NCI-H69 (cell line): ENCODE results near the gene MS4A5.
"Not testable (repeated sequence)": the region's sequence is repeated elsewhere in the genome, so short reads cannot be mapped to it uniquely, and the experiment has no call there.

Source experiments
- DNase-seq: peaks from one replicate; lab custom pipeline; 2025; lab: John Stamatoyannopoulos, UW

The MS4A5 gene, protein sequence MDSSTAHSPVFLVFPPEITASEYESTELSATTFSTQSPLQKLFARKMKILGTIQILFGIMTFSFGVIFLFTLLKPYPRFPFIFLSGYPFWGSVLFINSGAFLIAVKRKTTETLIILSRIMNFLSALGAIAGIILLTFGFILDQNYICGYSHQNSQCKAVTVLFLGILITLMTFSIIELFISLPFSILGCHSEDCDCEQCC

DNA sequence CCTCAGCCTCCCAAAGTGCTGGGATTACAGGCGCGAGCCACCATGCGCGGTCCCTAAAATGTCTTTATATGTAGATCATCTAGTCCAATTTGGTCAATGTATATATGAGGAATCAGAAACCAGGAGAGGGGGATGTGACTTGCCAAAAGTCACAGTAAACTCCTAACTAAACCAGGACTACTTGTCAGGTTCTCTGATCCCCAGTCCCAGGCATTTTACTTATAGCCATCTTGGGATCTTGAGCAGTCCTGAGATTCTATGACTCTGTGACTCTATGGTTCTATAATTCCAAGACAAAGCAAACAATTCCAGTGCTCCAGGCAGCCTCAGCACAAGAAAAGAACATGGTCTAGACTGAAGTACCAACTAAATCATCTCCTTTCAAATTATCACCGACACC lies at the start of gene MS4A5:
MS4A5 (plus strand) TSS at position 301 of the 400 bp plus-strand sequence. CDS start 103 bp downstream, outside the sequence.
- DNase-seq, result no peak

DNA sequence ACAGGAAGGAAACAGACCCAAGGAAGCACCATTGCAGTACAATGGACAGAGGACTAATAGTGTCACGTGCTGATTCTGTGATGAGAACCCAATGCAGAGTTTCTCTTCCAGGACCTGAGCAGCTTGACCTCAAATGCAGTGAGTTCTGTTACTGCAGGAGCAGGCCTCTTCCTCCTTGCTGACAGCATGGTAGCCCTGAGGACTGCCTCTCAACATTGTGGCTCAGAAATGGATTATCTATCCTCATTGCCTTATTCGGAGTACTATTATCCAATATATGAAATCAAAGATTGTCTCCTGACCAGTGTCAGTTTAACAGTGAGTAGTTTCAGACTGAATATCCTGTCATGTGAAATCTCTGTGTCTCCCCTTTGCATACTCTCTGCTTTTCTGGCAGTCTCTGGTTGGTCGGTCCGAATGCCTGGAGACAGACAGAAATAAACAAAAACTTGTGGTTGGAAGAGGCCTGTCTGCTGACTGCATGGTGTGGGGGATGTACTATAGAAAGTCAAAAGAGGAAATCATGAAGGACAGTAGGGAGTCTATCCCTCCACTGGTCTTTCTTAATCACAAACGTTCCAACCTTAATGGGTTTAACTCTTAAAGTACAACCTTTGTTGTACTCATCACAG lies 40.0 kb upstream of the MS4A5 start:
- no peak for DNase-seq

DNA sequence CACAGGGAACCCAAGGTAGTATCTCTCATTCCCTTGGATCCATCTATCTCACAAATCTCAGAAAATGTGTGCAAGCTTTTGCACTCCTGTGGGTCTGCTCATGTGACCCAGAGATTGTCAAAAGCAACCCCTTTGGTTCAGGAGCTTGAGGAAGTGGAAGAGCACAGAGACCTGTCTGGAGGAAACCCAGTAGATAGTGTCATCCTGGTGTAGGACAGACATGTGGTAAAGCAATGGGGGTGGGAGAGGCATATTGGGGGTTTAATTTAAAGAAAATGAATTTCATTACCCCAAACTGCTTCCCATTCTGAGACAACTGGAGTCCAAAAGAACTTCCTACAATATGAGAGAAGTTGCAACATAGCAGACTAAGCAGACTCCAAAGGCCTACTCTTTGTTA lies 39.0 kb upstream of the MS4A5 start:
- no peak for DNase-seq

DNA sequence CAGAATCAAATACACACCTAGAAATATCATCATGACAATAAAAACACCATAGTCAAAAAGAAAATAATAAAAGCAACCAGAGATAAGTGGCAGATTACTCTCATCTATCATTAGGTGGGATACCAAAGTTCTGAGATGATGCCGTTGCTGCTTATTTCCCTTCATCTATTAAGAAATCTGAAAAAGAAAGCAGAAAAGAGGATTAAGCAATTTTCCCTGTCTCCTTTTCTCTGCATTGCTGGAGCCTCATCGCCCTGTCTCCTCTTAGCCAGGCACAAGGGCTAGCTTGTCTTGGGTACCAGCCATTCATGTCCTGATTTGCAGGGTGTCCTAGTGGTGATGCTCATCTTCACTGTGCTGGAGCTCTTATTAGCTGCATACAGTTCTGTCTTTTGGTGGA lies 37.0 kb upstream of the MS4A5 start:
- no peak for DNase-seq

DNA sequence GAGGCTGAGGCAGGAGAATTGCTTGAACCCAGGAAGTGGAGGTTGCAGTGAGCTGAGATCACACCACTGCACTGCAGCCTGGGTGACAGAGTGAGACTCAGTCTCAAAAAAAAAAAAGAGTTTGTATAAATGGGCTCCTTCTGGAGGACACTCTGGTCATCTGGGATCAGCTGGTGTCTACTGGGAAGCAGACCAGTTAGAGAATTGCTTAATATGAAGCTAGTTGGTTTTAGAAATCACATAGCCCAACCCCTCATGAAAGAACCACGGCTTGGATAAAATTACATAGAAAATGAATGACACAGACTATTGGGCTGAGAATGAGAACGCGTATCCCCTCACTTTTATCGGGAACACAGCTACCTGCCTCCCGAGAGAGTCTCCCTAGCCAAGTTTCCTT lies 36.4 kb upstream of the MS4A5 start:
- no peak for DNase-seq

DNA sequence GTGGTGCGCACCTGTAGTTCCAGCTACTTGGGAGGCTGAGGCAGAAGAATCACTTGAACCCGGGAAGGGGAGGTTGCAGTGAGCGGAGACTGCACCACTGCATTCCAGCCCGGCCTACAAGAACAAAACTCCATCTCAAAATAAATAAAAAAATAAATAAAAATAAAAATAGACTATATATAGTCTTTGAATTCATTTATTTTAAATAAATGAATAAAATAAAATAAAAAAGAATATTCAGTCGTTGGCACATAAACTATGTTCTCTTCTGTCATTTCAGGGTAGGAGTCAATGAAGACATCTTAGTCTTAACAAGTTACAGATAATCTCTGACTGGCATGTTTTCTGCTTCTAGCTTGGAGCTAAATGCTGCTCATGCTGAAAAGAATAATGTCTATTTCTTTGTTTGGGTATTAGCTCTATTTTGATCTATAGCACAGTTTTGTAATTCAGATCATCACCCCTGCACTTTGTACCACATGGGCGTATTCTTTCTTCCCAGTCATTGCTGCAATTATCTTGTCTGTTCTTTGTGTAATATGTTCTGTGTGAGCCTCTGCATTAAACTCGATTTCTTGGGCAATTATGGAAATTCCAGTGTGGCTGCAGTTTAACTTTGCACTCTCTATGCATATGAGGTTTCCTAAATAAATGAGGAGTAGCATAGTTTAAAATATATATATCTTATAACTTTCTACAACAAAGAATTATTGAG lies 34.5 kb upstream of the MS4A5 start:
- DNase-seq, result no peak

DNA sequence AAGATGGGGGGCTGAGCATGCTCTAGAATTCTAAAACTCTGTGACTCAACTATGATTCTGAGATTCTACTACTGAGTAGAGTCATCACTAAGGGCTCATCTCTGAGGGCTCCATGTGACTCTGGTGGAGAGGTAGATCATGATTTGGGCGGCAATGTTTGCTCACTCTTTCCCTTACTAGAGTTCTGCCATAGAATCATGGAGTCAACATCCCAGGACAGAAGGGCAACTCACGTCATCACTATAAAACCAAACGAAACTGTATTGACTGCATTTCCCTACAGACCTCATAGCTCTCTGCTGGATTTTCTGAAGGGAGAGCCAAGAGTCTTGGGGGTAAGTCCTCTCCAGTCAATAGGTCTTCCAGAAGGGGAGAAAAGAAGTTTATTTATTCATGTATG lies 33.0 kb upstream of the MS4A5 start, which contains the start of gene MS4A14:
MS4A14 (plus strand) TSS at position 78 of the 400 bp plus-strand sequence; CDS start at position 198, 120 bp downstream.
- DNase-seq, result no peak

DNA sequence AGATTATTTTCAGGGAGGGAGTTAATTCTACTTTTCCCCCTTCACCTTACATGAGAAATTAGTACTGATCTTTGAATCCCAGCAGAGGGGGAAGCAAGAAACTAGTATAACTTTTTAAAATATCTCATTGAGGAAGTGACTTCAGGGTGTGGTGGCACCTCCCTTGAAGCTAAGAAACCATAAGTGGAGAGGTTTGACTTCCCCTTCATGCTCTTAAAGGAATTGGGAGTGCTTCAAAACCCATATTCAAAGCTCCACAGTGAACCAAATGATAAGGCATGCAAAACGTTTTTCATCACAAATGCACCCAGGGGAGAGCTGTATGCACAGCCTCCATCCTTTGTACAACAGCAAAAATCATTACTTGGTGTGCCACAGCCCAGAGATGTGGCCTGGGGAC lies 32.6 kb upstream of the MS4A5 start:
- DNase-seq, result no peak

DNA sequence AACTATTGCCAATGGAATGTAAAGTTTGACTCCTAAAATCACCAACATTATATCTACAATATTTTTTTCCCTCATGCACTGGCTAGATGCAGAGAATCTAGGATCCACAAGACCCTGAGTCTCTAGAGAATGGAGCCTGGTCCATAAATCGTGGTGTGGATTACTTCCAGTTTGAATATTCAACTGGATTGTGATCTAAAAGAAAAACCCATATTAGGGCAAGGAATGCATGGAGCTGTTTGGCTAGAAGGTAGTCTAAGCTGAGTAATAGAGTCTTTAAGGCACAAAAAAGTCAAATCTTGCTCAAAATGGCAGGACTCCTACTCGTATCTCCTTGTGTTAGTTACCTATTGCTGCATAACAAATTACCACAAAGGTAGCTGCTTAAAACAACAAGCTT lies 9.4 kb upstream of the MS4A5 start:
- DNase-seq, result no peak

DNA sequence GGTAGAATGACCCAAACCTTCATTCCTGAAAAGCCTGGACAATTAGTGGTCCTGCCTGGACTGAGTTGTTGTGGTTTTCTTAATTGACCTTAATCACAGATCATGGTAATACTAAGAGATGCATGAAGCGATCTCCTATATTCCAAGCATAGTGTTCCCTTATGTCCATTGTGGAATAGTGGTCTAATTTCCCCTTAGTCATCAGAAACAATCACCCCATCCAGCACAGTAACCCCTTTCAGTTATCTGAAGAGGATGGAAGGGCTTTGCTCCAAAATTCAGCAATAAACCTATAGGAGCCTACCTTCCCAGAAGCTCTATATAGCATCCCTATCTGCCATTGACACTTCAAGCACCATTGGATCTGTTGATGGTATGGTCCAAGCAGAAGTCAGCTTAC lies 6.8 kb upstream of the MS4A5 start:
- DNase-seq, result no peak

DNA sequence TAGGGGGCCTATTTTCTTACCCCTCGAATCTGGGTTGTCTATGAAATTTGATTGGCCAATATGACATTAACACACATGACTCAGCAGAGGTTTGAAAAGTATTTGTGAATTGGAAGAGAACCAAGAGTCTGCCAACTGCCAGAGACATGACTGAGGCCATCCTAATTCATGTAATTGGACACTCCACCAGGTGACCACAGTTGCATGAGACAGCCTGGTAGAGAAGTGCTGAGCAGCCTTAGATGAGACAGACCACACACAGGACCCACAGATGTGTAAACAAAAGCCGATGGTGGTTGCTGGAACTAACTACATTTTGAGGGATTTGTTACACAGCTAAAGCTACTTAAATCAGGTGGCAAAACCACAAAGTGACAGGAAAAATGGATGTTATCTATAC lies 855 bp upstream of the MS4A5 start:
- peak; percentile 39 for DNase-seq

DNA sequence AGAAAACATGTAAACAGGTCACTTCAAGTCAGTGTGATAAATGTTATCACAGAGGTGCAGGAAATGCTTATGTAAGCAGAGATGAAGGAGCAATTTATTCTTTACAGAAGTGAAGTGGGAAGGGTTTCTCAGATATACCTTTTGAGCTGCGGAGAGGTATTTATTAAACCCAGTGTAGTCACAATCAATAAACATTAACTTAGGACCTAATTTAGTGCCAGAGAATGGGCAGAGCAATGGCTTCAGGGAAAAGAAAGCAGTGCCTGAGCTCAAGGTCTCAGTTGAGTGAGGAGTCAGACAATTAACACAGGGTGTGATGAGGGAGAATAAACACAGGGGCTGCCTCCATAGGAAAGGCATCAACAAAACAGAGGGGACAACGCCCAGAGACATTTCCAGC lies 1.9 kb downstream of the MS4A5 start:
- DNase-seq, result peak; percentile 6

DNA sequence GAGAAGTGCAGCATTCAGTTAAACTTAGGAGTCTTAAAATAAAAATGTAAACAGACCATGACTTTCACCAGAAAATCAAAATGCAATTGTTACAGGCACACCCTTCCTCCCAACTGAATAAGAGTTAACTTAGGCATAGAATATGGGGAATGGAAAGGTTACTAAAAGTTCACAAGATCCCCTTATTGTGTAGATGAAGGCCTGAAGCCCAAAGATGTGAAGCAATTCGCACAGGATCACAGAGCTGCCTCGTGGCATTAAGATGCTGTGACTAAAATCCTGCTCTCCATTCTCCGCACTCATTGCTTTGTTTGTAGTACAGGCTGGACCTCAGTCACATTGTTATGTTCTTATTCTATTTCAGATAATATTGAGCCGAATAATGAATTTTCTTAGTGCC lies 4.0 kb downstream of the MS4A5 start:
- DNase-seq, result no peak

DNA sequence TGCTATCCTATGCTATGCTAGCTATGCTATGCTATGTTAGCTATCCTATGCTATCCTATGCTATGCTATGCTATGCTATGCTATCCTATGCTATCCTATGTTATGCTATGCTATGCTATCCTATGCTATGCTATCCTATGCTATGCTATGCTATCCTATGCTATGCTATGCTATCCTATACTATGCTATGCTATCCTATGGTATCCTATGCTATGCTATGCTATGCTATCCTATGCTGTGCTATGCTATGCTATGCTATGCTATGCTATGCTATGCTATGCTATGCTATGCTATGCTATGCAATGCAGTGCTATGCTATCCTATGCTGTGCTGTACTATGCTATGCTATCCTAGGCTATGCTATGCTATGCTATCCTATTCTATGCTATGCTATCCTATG lies 17.7 kb downstream of the MS4A5 start:
- no peak for DNase-seq

DNA sequence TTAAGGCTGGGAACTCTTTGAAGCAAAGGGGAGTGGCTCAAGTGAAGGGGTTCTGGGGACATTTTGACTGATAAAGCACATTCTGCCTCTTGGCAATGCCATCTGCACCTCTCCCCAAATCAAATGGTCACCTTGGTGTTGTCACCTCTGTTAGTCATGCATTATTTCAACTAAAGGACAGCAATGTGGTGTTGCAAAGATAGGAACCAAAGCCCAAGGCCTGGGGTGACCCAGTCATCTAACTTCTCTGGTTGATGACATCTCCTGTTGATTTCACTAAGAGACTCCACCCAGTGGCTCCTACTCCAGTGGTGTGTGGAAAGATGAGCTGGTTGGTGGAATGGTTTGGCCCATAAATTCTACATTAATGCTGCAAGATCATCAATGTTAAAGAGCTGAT lies 18.5 kb downstream of the MS4A5 start:
- DNase-seq, result no peak

DNA sequence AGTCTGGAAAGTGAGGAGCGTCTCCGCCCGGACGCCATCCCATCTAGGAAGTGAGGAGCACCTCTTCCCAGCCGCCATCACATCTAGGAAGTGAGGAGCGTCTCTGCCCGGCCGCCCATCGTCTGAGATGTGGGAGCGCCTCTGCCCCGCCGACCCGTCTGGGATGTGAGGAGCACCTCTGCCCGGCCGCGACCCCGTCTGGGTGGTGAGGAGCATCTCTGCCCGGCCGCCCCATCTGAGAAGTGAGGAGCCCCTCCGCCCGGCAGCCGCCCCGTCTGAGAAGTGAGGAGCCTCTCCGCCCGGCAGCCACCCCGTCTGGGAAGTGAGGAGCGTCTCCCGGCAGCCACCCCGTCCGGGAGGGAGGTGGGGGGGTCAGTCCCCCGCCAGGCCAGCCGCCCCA lies 21.8 kb downstream of the MS4A5 start:
- DNase-seq, result not testable (repeated sequence)

DNA sequence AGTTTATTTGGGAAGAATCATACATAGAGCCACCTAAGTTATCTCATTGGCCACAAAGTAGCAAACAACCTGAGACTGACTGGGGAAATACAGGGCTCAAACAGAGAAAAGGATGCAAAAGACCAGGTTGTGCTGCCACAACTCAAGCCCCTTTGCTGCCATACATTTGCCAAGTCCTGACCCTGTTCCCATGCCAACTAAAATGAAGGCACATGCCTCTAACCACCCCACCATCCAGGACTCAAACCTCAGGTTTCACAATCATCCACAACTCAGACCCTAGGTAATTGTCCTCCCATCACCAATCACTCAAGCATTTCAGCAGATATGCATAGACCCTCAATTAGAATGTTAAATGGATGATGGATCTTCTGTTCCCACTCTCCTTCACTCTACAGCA lies 24.8 kb downstream of the MS4A5 start:
- no peak for DNase-seq

DNA sequence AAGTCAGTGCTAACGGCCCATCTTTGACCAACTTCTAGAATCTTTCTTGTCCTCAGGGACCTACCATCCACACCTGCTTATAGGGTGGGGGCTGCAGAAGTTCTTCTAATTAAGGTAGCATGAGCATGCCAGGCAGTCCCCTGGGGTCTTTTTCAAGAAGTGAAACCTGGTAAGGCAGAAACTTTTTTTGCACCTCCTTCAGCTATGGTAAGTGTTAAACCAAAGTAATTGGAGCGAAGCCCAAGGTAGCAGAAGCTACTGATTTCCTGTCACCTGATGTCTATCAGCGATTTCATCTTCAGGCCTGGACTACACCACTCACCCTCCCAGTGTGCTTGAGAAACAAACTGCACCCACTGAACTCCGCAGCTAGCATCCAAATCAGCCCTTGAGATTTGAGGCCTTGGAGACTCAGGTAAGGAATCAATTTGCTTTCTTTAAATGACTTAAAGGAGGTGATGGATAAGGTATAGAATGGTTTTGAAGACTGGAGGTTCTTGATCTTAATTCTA lies 26.2 kb downstream of the MS4A5 start, which contains the start of gene MS4A1:
MS4A1 (plus strand) TSS at position 317 of the 512 bp plus-strand sequence. CDS start 6,528 bp downstream, outside the sequence.
- no peak for DNase-seq

DNA sequence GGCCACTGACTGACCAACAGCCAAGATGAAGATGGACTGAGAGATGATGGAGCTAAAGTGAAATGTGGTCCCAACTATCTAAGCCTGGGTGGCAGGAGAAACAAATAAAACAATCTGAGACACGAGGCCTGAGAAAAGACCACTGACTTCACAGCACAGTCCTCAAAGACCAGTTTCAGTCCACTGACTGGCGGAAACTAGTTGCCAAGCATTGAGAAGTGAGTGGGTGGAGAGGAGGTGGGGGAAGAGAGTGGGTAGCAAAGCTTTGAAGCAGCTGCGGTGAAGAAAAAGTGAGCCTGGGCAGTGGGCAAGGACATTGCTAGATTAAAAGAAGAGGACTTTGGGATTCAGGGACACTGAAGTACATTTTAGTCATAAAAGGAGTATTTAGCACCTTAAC lies 28.2 kb downstream of the MS4A5 start:
- DNase-seq, result no peak

DNA sequence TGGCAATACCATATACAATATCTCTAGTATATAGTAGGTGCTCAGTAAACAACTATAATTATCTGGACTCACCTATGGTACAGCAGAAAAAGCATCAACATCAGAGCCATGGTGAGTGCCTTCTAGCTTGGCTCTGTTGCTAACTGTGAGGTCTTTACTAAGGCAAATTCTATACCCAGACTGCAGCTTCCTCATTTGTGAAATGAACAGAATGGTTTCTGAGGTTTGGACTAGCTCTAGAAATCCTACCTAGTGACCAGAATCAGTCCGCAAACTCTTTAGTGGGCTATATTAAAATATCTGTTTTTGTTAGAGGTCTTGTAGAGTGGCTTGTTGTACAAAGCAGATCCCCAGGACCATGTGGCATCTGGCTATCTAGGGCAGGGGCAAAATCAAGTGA lies 30.0 kb downstream of the MS4A5 start:
- DNase-seq, result no peak

DNA sequence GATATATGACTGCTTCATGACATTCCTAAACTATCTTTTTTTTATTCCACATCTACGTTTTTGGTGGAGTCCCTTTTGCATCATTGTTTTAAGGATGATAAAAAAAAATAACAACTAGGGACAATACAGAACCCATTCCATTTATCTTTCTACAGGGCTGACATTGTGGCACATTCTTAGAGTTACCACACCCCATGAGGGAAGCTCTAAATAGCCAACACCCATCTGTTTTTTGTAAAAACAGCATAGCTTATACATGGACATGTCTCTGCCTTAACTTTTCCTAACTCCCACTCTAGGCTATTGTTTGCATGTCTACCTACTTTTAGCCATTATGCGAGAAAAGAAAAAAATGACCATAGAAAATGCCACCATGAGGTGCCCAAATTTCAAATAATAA lies 39.5 kb downstream of the MS4A5 start:
- DNase-seq, result no peak

DNA sequence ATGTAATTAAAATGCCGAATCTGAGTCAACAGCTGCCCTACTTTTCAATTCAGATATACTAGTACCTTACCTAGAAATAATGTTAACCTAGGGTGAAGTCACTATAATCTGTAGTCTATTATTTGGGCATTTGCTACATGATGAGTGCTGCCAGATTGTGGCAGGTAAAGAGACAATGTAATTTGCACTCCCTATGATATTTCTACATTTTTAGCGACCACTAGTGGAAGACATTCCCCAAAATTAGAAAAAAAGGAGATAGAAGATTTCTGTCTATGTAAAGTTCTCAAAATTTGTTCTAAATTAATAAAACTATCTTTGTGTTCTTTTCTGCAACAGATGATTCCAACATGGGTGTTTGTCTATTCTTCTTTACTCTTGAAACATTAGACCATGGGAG lies 40.4 kb downstream of the MS4A5 start:
- no peak for DNase-seq

DNA sequence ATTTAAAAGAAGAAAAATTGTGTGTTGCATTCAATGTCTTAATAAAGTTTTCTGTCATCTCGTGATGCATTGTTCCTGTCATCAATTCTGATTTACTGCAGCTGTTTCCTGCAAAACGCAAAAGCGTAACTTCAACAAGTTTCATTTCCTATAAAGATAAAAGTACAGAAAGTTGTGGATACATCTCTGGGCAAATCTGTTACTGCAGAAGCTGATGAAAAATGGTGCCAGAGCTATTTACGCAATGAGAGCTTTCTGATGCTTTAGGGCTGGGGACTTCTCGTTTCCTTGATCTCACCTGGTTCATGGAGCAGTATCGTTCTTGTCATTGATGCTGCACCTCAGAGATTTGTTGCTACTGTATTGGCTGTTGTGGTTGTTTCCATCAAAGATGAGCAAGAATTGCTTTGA lies 47.7 kb downstream of the MS4A5 start:
- DNase-seq, result no peak
